ENCODE measurements around the gene HCK. TPM values are rescaled to one million over a fixed set of nuclear protein-coding genes. Genes with fewer than 3 reads are reported as not detected.
"Not testable (repeated sequence)": the region's sequence is repeated elsewhere in the genome, so short reads cannot be mapped to it uniquely, and the experiment has no call there.

The HCK gene
- total RNA-seq, 1 experiment from 2014 or later = 1.3 TPM

DNA sequence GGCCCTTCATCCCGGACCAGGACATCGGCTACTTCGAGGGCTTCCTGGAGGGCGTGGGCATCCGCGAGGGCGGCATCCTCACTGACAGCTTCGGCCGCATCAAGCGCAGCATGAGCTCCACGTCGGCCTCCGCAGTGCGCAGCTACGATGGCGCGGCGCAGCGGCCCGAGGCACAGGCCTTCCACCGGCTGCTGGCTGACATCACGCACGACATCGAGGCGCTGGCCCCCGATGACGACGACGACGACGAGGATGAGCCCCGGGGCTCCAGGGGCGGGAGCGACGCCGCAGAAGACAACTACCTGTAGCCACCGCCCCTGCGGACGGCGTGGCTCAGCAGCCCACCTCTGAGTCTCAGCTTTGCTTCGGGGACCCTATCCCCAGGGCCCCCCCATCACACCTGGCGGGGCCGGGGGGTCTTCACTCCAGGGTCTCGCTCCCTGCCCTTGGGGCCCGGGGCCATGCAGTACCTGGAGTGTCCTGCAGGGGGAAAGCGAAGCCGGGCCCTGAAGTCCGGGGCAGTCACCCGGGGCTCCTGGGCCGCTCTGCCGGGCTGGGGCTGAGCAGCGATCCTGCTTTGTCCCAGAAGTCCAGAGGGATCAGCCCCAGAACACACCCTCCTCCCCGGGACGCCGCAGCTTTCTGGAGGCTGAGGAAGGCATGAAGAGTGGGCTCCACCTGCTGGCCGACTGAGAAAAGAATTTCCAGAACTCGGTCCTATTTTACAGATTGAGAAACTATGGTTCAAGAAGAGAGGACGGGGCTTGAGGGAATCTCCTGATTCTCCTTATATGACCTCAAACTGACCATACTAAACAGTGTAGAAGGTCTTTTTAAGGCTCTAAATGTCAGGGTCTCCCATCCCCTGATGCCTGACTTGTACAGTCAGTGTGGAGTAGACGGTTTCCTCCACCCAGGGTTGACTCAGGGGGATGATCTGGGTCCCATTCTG lies 20.8 kb upstream of the HCK start (continued):
- TF ChIP-seq ATF1 (CRISPR knock-in tag; IDR thresholded peaks at IDR 0.05) = no peak

DNA sequence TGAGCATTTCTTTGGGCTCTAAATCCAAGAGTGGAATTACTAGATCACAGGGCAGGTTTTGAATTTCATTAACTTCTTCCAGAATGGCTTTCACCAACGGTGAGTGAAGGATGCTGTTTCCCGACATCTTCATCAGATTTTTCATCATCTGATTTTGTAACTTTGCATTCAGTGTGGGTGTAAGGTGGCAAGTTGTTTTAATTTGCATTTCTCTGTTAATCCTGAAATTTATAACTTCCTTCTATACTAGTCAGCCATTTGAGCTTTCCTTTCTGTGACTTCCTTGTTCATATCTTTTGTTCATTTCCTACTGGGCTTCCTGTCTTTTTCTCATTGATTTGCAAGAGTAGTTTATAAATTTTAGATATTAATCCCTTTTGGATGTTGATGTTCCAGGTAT lies 18.7 kb upstream of the HCK start:
- Mint-ChIP-seq H3K27me3 (ENCODE audit: low read depth) (peaks cover 7% of the 10 kb centered on the region), H3K36me3 (peaks cover 3% of the 10 kb centered on the region; the same call in 1 of the 2 replicates), H3K4me3 (no peak overlapping the region), H3K4me1 (peaks cover 12% of the 10 kb centered on the region), H3K27ac (no peak overlapping the region), H3K9me3 (no peaks in the 10 kb centered on the region)
- ATAC-seq (no peak), DNase-seq (ENCODE audit: low spot score) (no peak)
- ChIA-PET POLR2A (no interaction called here), CTCF (interaction anchor here (9.5 kb wide), 1 partner anchor 182 kb away, joined by 70 read pairs; no protein-coding TSS in a partner anchor)
- no peak for TF ChIP-seq NFYB (CRISPR knock-in tag; conservative IDR thresholded peaks at IDR 0.05; ENCODE audit: low read depth)
- TF ChIP-seq, protein P1, sequence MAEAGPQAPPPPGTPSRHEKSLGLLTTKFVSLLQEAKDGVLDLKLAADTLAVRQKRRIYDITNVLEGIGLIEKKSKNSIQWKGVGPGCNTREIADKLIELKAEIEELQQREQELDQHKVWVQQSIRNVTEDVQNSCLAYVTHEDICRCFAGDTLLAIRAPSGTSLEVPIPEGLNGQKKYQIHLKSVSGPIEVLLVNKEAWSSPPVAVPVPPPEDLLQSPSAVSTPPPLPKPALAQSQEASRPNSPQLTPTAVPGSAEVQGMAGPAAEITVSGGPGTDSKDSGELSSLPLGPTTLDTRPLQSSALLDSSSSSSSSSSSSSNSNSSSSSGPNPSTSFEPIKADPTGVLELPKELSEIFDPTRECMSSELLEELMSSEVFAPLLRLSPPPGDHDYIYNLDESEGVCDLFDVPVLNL (CRISPR knock-in tag; IDR thresholded peaks at IDR 0.05; ENCODE audit: borderline replicate concordance, low read depth) = no peak
- TF ChIP-seq GABPB1 (CRISPR knock-in tag; IDR thresholded peaks at IDR 0.05) = no peak
- TF ChIP-seq NR3C1 (CRISPR knock-in tag; conservative IDR thresholded peaks at IDR 0.05; ENCODE audit: low read depth) = no peak
- no peak for TF ChIP-seq ZNF138 (CRISPR knock-in tag; conservative IDR thresholded peaks at IDR 0.05)
- TF ChIP-seq TP53 (CRISPR knock-in tag; IDR thresholded peaks at IDR 0.05) = no peak
- TF ChIP-seq, protein P2, sequence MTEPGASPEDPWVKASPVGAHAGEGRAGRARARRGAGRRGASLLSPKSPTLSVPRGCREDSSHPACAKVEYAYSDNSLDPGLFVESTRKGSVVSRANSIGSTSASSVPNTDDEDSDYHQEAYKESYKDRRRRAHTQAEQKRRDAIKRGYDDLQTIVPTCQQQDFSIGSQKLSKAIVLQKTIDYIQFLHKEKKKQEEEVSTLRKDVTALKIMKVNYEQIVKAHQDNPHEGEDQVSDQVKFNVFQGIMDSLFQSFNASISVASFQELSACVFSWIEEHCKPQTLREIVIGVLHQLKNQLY (CRISPR knock-in tag; IDR thresholded peaks at IDR 0.05) = no peak

DNA sequence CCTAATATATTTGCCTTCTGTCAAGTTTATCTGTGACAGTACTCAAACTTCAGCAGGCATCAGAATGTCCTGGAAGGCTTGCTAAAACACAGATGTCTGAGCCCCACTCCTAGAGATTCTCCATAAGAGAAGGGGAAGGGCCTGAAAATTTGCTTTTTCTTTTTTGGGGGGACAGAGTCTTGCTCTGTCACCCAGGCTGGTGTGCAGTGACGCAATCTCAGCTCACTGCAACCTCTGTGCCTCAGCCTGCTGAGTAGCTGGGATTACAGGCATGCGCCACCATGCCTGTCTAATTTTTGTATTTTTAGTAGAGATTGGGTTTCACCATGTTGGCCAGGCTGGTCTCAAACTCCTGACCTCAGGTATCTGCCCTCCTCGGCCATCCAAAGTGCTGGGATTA lies 18.3 kb upstream of the HCK start:
- H3K27me3 Mint-ChIP-seq (ENCODE audit: low read depth); DNase-seq (ENCODE audit: low spot score); H3K27ac Mint-ChIP-seq; H3K4me3 Mint-ChIP-seq; POLR2A ChIA-PET; H3K4me1 Mint-ChIP-seq; H3K9me3 Mint-ChIP-seq; H3K36me3 Mint-ChIP-seq; ATAC-seq: not testable (repeated sequence)
- CTCF ChIA-PET = interaction anchor here (2.0 to 9.5 kb wide), 3 partner anchors 57 to 211 kb away, joined by 6 to 70 read pairs (median 17); no protein-coding TSS in a partner anchor

DNA sequence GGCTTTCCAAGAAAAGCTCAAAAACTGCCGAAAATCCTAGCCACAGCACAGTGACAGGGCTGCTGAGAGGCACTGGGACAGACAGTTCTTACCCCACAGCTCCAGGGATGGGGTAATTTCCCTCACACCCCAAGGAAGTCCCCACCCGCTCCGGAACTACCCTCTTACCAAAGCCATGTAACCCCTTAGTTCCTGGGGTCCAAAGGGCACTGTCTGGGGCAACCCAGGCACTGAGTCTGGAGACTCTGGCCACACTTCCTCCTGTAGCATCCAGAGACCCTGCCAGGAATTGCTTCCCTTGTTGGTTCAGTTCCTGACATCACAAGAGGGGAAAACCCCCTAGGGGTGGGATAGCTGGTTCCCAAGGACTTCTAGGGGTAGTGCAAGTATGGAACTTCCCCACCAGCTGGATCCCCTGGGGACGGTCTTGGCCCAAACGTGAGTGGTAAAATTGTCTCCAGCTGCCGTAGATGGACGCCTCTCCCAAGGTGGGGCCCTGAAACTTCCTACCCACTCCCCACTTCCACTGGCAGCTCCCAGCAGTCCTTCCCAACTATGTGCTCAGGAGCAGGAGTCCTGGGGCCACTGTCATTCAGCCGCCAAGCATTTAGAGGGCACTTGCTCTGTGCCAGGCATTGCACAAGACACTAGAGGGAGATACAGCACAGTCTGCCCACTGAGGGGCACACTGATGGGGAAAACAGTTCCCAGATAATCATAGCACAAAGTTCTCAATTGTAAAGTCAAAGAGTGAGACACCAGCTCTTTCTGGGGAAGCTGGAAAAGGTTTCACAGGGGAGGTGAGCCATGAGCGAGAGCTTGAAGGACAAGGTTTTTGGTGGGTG lies 17.2 kb upstream of the HCK start:
- TF ChIP-seq RELA (CRISPR knock-in tag; IDR thresholded peaks at IDR 0.05; ENCODE audit: borderline replicate concordance) (no peak), GABPB1 (CRISPR knock-in tag; IDR thresholded peaks at IDR 0.05) (no peak), SMAD3 (CRISPR knock-in tag; IDR thresholded peaks at IDR 0.05; ENCODE audit: borderline replicate concordance) (no peak), TCF7 (CRISPR knock-in tag; IDR thresholded peaks at IDR 0.05; ENCODE audit: low read depth) (no peak), FOXP1 (CRISPR knock-in tag; IDR thresholded peaks at IDR 0.05; ENCODE audit: borderline replicate concordance) (no peak), JAZF1 (CRISPR knock-in tag; IDR thresholded peaks at IDR 0.05) (no peak), SOX15 (CRISPR knock-in tag; IDR thresholded peaks at IDR 0.05) (no peak), ZNF671 (CRISPR knock-in tag; IDR thresholded peaks at IDR 0.05) (no peak), RORB (CRISPR knock-in tag; IDR thresholded peaks at IDR 0.05) (no peak)
- TF ChIP-seq, protein P1 (CRISPR knock-in tag; IDR thresholded peaks at IDR 0.05; ENCODE audit: borderline replicate concordance, low read depth) = no peak
- Mint-ChIP-seq H3K27me3 (ENCODE audit: low read depth) (peaks cover 7% of the 10 kb centered on the region), H3K9me3 (no peaks in the 10 kb centered on the region), H3K36me3 (peaks cover 2% of the 10 kb centered on the region; the same call in 1 of the 2 replicates), H3K4me1 (peaks cover 9% of the 10 kb centered on the region), H3K27ac (no peak overlapping the region), H3K4me3 (no peak overlapping the region)
- ChIA-PET POLR2A (no interaction called here), CTCF (interaction anchor here (0.5 to 9.5 kb wide), 12 partner anchors 15 to 212 kb away, joined by 3 to 70 read pairs (median 6); partner anchors contain the start of genes HCK, PDRG1 and XKR7)
- ATAC-seq (peak; percentile 5; the same call in 1 of the 2 replicates), DNase-seq (ENCODE audit: low spot score) (no peak)

All from WTC11 (cell line).